T-helper 1 cell treated with Interleukin-12 subunit alpha and Interleukin-12 subunit beta and Interleukin-4 antibody, amounts not matched to agents 30 μg/mL and 1 μg/mL, for 36 hours (primary cell): ENCODE measurements around the gene MAPKAP1.
"Not testable (repeated sequence)": the region's sequence is repeated elsewhere in the genome, so short reads cannot be mapped to it uniquely, and the experiment has no call there.

Experiments
- H3K27ac Mint-ChIP-seq: one replicate; pipeline ENCODE4 v1.8.0; 2021; ENCODE audit warnings: mild to moderate bottlenecking, mixed read lengths
- H3K27me3 Mint-ChIP-seq: one replicate; pipeline ENCODE4 v1.8.0; 2021; ENCODE audit warnings: low read depth, mixed read lengths
- H3K36me3 Mint-ChIP-seq: one replicate; pipeline ENCODE4 v1.8.0; 2021; ENCODE audit warnings: low read depth, mixed read lengths
- H3K4me1 Mint-ChIP-seq: one replicate; pipeline ENCODE4 v1.8.0; 2021; ENCODE audit warnings: low read depth, mixed read lengths
- H3K4me3 Mint-ChIP-seq: one replicate; pipeline ENCODE4 v1.8.0; 2021; ENCODE audit warnings: mild to moderate bottlenecking, moderate library complexity, mixed read lengths
- H3K9me3 Mint-ChIP-seq: one replicate; pipeline ENCODE4 v1.8.0; 2021; ENCODE audit warnings: mixed read lengths

MAPKAP1 gene

GRCh38 chr9:125696106-125696647, 10.8 kb downstream of the MAPKAP1 start:
- H3K36me3 Mint-ChIP-seq, result peaks cover 7% of the 10 kb centered on the region
- no peak overlapping the region for H3K4me3 Mint-ChIP-seq
- no peak overlapping the region for H3K27ac Mint-ChIP-seq
- no peaks in the 10 kb centered on the region for H3K9me3 Mint-ChIP-seq
- H3K4me1 Mint-ChIP-seq, result peaks cover 12% of the 10 kb centered on the region
- no peaks in the 10 kb centered on the region for H3K27me3 Mint-ChIP-seq

GRCh38 chr9:125695548-125695947, 11.5 kb downstream of the MAPKAP1 start:
- H3K9me3 Mint-ChIP-seq, H3K4me1 Mint-ChIP-seq, H3K27me3 Mint-ChIP-seq, H3K4me3 Mint-ChIP-seq, H3K36me3 Mint-ChIP-seq, H3K27ac Mint-ChIP-seq: not testable (repeated sequence)

- Mint-ChIP-seq H3K27me3 (no peaks in the 10 kb centered on the region), H3K4me1 (peaks cover 5% of the 10 kb centered on the region), H3K27ac (no peak overlapping the region), H3K36me3 (peaks cover 7% of the 10 kb centered on the region), H3K4me3 (no peak overlapping the region), H3K9me3 (no peaks in the 10 kb centered on the region)
Measured at GRCh38 chr9:125694478-125694877, 12.5 kb downstream of the MAPKAP1 start.

GRCh38 chr9:125693492-125693891, 13.5 kb downstream of the MAPKAP1 start:
- H3K27ac Mint-ChIP-seq, result not testable (repeated sequence)

GRCh38 chr9:125691869-125692268, 15.1 kb downstream of the MAPKAP1 start:
- Mint-ChIP-seq H3K36me3 (peaks cover 7% of the 10 kb centered on the region), H3K27me3 (no peaks in the 10 kb centered on the region), H3K27ac (no peak overlapping the region)

More at GRCh38 chr9:125693492-125693891, 13.5 kb downstream of the MAPKAP1 start:
- H3K27me3 Mint-ChIP-seq, H3K9me3 Mint-ChIP-seq, H3K4me3 Mint-ChIP-seq, H3K36me3 Mint-ChIP-seq, H3K4me1 Mint-ChIP-seq: not testable (repeated sequence)

GRCh38 chr9:125690679-125691078, 16.3 kb downstream of the MAPKAP1 start:
- H3K9me3 Mint-ChIP-seq, result no peaks in the 10 kb centered on the region
- H3K27ac Mint-ChIP-seq, result no peak overlapping the region
- H3K4me3 Mint-ChIP-seq, result no peak overlapping the region
- no peaks in the 10 kb centered on the region for H3K27me3 Mint-ChIP-seq
- peaks cover 8% of the 10 kb centered on the region for H3K36me3 Mint-ChIP-seq
- no peaks in the 10 kb centered on the region for H3K4me1 Mint-ChIP-seq

More at GRCh38 chr9:125691869-125692268, 15.1 kb downstream of the MAPKAP1 start:
- Mint-ChIP-seq H3K4me1 (peaks cover 3% of the 10 kb centered on the region), H3K4me3 (no peak overlapping the region), H3K9me3 (no peaks in the 10 kb centered on the region)

- H3K4me1 Mint-ChIP-seq, result no peaks in the 10 kb centered on the region
- no peaks in the 10 kb centered on the region for H3K9me3 Mint-ChIP-seq
- no peak overlapping the region for H3K4me3 Mint-ChIP-seq
- no peaks in the 10 kb centered on the region for H3K27me3 Mint-ChIP-seq
- peaks cover 12% of the 10 kb centered on the region for H3K36me3 Mint-ChIP-seq
- H3K27ac Mint-ChIP-seq, result no peak overlapping the region
Measured at GRCh38 chr9:125687163-125687863, 19.7 kb downstream of the MAPKAP1 start.

GRCh38 chr9:125685167-125685566, 21.8 kb downstream of the MAPKAP1 start:
- Mint-ChIP-seq H3K9me3 (no peaks in the 10 kb centered on the region), H3K27me3 (no peaks in the 10 kb centered on the region), H3K4me1 (no peaks in the 10 kb centered on the region), H3K4me3 (no peak overlapping the region), H3K36me3 (peaks cover 9% of the 10 kb centered on the region), H3K27ac (no peak overlapping the region)

GRCh38 chr9:125683486-125683885, 23.5 kb downstream of the MAPKAP1 start:
- Mint-ChIP-seq H3K4me1 (no peaks in the 10 kb centered on the region), H3K27me3 (no peaks in the 10 kb centered on the region), H3K36me3 (peaks cover 9% of the 10 kb centered on the region), H3K4me3 (no peak overlapping the region), H3K9me3 (no peaks in the 10 kb centered on the region), H3K27ac (no peak overlapping the region)

- Mint-ChIP-seq H3K4me1 (no peaks in the 10 kb centered on the region), H3K4me3 (no peak overlapping the region), H3K27me3 (no peaks in the 10 kb centered on the region), H3K36me3 (peaks cover 9% of the 10 kb centered on the region), H3K27ac (no peak overlapping the region), H3K9me3 (no peaks in the 10 kb centered on the region)
Measured at GRCh38 chr9:125682340-125682739, 24.7 kb downstream of the MAPKAP1 start.

GRCh38 chr9:125681657-125682056, 25.4 kb downstream of the MAPKAP1 start:
- H3K27me3 Mint-ChIP-seq, result no peaks in the 10 kb centered on the region
- no peak overlapping the region for H3K4me3 Mint-ChIP-seq
- H3K4me1 Mint-ChIP-seq, result no peaks in the 10 kb centered on the region
- H3K36me3 Mint-ChIP-seq, result peaks cover 9% of the 10 kb centered on the region
- no peak overlapping the region for H3K27ac Mint-ChIP-seq
- H3K9me3 Mint-ChIP-seq, result no peaks in the 10 kb centered on the region

- H3K36me3 Mint-ChIP-seq, result peaks cover 9% of the 10 kb centered on the region
- H3K9me3 Mint-ChIP-seq, result no peaks in the 10 kb centered on the region
- H3K27me3 Mint-ChIP-seq, result no peaks in the 10 kb centered on the region
- H3K4me3 Mint-ChIP-seq, result no peak overlapping the region
- H3K4me1 Mint-ChIP-seq, result no peaks in the 10 kb centered on the region
- H3K27ac Mint-ChIP-seq, result no peak overlapping the region
Measured at GRCh38 chr9:125681086-125681622, 25.9 kb downstream of the MAPKAP1 start.

GRCh38 chr9:125680445-125680844, 26.6 kb downstream of the MAPKAP1 start:
- Mint-ChIP-seq H3K4me1 (no peaks in the 10 kb centered on the region), H3K27ac (no peak overlapping the region), H3K4me3 (no peak overlapping the region)

GRCh38 chr9:125679597-125680189, 27.3 kb downstream of the MAPKAP1 start:
- Mint-ChIP-seq H3K9me3 (no peaks in the 10 kb centered on the region), H3K27me3 (no peaks in the 10 kb centered on the region), H3K4me1 (no peaks in the 10 kb centered on the region), H3K36me3 (peaks cover 4% of the 10 kb centered on the region), H3K4me3 (no peak overlapping the region), H3K27ac (no peak overlapping the region)

More at GRCh38 chr9:125680445-125680844, 26.6 kb downstream of the MAPKAP1 start:
- Mint-ChIP-seq H3K27me3 (no peaks in the 10 kb centered on the region), H3K9me3 (no peaks in the 10 kb centered on the region), H3K36me3 (peaks cover 6% of the 10 kb centered on the region)
